Kidney epithelial cell (primary cell): ENCODE measurements around the gene TMEM244. TPM values are rescaled to one million over a fixed set of nuclear protein-coding genes. Genes with fewer than 3 reads are reported as not detected.
"Not testable (repeated sequence)": the region's sequence is repeated elsewhere in the genome, so short reads cannot be mapped to it uniquely, and the experiment has no call there.

Experiments used
- DNase-seq: peaks from one replicate; pipeline ENCODE4 v3.0.0-alpha.2; 2010; ENCODE audit warnings: low read depth
- H3K27me3 ChIP-seq: 2 replicates; pipeline ENCODE4 v1.6.0; 2011; ENCODE audit warnings: low read length; ENCODE audit not compliant: control insufficient read depth, insufficient read depth
- H3K36me3 ChIP-seq: 2 replicates; pipeline ENCODE4 v1.5.1; 2011; ENCODE audit warnings: low read length; ENCODE audit not compliant: control insufficient read depth, insufficient read depth
- H3K4me3 ChIP-seq: 2 replicates; pipeline ENCODE4 v1.5.1; 2011; ENCODE audit warnings: low read depth, mild to moderate bottlenecking, control low read depth, low read length
- CTCF ChIP-seq: IDR thresholded peaks from 2 replicates; pipeline ENCODE4 v1.5.1; 2011; ENCODE audit warnings: mild to moderate bottlenecking, moderate library complexity, low read length, control low read depth, inconsistent platforms; ENCODE audit not compliant: insufficient read depth, poor library complexity, severe bottlenecking
- total RNA-seq: library from RNA; depleted of rRNA; stranded (reverse); fragments of >200 nt; gene quantifications from 2 replicates; pipeline ENCODE4 v1.2.3, GENCODE V29; 2015

The TMEM244 gene
- total RNA-seq, 1 donor from 2014 or later: not detected

DNA sequence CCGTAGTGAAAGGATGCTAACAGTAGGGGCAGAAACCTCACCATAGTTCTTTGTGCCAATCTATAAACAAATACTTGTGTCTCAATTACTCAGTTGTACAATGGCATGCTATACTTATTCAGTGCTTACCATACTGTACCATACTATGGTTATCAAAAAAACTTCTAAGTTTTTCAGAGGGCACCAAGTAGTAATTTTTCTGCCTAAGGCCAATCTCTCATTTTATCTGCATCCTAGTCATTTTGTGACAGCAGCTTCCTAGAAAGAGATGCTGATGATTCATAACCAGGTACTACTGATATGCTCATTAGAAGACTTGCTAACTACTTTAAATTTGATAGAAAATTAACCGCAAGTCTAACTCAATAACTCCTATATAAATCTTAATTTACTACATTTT lies 42.9 kb downstream of the TMEM244 start:
- TF ChIP-seq CTCF: no peak
- no peak for DNase-seq

DNA sequence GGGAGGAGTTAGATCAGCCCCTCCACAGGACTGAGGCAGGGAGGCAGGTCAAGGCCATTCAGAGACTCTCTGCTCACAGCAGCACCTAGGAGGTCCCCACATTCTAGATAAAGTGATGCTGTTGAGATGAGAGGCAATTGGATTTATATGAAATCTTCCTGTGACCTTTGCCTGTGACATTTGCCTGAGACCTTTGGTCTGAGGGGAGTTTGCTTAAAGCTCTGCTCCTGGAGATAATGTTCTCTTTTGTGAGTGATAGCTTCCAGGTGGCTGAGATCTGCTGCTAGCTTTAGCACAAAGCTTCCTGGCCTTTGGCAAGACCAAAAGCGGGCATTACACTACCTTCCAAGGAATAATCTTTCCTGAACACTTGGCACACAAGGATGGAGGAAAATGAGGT lies 43.3 kb downstream of the TMEM244 start:
- Histone ChIP-seq H3K4me3 (no peak overlapping the region), H3K36me3 (no peaks in the 10 kb centered on the region), H3K27me3 (no peaks in the 10 kb centered on the region)
- TF ChIP-seq CTCF: no peak
- DNase-seq: no peak

More for the DNA sequence above, 42.9 kb downstream of the TMEM244 start:
- no peaks in the 10 kb centered on the region for H3K27me3 ChIP-seq
- H3K36me3 ChIP-seq: no peaks in the 10 kb centered on the region
- H3K4me3 ChIP-seq: no peak overlapping the region

DNA sequence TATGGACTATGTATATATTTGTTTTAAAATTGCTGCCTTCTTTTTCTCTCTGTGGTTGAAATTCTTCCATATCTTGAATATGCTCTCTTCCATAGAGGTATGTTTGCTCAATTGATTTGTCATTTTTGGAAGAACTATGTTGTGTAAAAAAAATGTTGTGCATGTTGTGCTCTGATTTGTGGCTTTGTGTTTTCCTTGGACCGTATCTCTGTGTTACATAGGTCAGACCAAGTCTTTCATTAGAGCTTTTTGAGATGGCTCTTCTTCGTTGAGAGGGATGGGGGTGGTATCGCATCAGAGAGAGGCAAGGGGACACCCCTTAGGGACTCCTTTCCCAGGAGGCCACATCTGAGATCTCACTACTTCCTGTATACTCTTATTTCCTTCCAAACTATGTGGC lies 43.8 kb downstream of the TMEM244 start:
- no peaks in the 10 kb centered on the region for H3K27me3 ChIP-seq

DNA sequence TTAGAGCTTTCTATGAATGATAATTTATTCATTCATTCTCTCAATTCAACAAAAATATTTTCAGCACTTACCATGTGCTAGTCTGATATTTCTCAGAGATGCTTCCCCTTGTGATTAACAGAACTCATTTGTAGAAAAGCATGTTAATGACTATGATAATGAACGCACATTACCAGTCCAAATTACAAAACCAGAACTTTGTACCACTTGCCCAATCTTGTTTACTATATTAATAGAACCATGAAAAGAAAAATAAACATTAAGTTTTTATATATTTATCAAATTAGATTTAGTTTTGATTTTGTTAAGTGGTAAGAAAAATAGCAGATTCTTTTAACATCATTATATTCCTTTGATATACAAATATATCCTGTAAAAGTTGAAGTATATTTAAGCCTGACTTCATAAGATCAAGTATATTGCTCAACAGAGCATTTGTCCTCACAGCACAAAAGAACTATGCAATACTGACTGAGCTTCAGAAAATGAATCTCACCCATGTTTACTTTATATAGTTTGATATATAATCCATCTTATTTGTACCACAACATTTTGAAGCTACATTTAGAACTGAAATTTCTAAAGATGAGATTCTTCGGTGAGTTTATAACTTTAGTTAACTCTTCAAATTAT lies 48.9 kb downstream of the TMEM244 start:
- H3K27me3 ChIP-seq: no peaks in the 10 kb centered on the region
- no peak overlapping the region for H3K4me3 ChIP-seq
- no peaks in the 10 kb centered on the region for H3K36me3 ChIP-seq
- TF ChIP-seq CTCF: no peak
- DNase-seq: no peak

More for the DNA sequence above, 43.8 kb downstream of the TMEM244 start:
- DNase-seq: no peak
- Histone ChIP-seq H3K4me3 (no peak overlapping the region), H3K36me3 (no peaks in the 10 kb centered on the region)
- TF ChIP-seq CTCF: no peak

DNA sequence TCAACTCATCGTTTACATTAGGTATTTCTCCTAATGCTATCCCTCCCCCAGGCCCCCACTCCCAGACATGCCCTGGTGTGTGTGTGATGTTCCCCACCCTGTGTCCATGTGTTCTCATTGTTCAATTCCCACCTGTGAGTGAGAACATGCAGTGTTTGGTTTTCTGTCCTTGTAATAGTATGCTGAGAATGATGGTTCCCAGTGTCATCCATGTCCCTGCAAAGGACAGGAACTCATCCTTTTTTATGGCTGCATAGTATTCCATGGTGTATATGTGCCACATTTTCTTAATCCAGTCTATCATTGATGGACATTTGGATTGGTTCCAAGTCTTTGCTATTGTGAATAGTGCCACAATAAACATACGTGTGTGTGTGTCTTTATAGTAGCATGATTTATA lies 54.0 kb downstream of the TMEM244 start:
- H3K27me3 ChIP-seq, H3K36me3 ChIP-seq, H3K4me3 ChIP-seq, DNase-seq: not testable (repeated sequence)

GRCh38 chr6:129802920-129803319 lies 58.2 kb downstream of the TMEM244 start:
- not testable (repeated sequence) for H3K36me3 ChIP-seq, H3K27me3 ChIP-seq, DNase-seq, H3K4me3 ChIP-seq

DNA sequence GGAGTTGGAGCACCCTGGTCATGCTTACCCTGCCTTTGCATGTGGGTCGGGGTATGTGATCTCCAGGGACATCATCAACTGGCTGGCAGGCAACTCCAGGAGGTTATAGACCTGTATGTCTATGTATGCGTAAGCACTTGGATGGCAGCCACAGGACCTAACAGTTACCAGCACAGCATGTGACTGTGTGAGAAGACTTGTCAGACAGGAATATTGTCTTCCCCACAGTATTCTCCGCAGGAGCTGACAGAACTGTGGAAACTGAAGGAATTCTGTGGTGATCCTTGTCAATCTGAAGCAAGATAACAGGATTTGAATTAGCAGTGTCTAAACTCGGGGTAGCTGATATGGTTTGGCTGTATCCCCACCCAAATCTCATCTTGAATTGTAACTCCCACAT lies 59.2 kb downstream of the TMEM244 start:
- DNase-seq: no peak
- no peaks in the 10 kb centered on the region for H3K27me3 ChIP-seq
- TF ChIP-seq CTCF: no peak
- no peaks in the 10 kb centered on the region for H3K36me3 ChIP-seq
- no peak overlapping the region for H3K4me3 ChIP-seq
